GM19351 (cell line): Measurements from ENCODE around the gene HAUS8.
"Not testable (repeated sequence)": the region's sequence is repeated elsewhere in the genome, so short reads cannot be mapped to it uniquely, and the experiment has no call there.

Source experiments
- ATAC-seq: cut with Tn5 transposase; IDR thresholded peaks from one replicate; pipeline ENCODE4 v1.9.1; 2021; ENCODE audit warnings: mild to moderate bottlenecking, moderate library complexity; ENCODE audit not compliant: unreplicated experiment

Gene HAUS8

DNA sequence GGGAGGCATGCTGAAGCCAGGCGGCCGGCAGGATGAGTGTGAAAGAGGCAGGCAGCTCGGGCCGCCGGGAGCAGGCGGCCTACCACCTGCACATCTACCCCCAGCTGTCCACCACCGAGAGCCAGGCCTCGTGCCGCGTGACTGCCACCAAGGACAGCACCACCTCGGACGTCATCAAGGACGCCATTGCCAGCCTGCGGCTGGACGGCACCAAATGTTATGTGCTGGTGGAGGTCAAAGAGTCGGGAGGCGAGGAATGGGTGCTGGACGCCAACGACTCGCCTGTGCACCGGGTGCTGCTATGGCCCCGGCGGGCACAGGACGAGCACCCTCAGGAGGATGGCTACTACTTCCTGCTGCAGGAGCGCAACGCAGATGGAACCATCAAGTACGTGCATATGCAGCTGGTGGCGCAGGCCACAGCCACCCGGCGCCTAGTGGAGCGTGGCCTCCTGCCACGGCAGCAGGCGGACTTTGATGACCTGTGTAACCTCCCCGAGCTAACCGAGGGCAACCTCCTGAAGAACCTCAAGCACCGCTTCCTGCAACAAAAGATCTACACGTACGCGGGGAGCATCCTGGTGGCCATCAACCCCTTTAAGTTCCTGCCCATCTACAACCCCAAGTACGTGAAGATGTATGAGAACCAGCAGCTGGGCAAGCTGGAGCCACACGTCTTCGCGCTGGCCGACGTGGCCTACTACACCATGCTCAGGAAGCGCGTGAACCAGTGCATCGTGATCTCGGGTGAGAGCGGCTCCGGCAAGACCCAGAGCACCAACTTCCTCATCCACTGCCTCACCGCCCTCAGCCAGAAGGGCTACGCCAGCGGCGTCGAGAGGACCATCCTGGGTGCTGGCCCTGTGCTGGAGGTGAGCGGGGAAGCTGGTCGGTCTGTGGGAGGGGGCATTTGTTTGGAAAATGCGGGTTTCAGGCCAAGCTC is 26.7 kb upstream of the HAUS8 start:
- ATAC-seq, result no peak

DNA sequence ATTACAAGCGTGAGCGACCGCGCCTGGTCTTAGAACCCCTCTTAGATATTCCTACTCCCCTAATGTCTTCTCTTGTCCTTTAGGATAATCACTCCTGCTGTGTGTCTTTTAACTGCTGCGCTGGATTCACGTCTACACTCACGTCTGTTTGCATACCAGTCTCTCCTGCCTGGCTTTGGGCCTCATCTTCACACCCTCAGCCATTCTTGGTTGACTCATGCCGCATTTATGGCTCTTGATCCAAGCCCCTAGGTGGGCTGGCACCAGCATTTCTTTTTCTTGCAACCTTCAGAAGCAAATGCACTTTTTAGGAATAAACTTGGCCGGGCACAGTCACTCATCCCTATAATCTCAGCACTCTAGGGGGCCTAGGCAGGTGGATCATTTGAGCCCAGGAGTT is 23.1 kb upstream of the HAUS8 start:
- ATAC-seq, result no peak

DNA sequence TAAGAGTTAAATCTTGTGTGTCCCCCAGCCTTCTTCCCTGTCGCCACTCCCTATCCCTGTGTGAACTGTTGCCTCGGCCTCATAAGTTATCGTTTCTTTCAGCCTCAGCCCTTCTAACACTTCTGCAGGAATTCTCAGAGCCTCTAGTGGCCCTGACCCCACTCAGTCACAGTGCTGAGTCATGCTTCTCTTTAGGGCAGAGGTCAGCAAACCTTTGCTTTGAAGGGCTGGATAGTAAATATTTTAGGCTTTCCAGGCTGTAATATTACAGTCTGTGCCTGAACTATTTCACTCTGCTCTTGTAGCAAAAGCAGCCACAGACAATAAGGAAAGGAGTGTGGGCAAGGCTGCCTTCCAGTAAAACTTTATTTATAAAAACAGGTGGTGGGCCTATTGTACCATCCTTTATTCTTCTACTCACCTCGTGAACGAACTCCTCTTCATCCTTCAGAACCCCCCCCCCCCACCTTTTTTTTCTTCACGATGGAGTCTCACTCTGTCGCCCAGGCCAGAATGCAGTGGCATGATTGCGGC is 22.4 kb upstream of the HAUS8 start:
- ATAC-seq, result no peak

DNA sequence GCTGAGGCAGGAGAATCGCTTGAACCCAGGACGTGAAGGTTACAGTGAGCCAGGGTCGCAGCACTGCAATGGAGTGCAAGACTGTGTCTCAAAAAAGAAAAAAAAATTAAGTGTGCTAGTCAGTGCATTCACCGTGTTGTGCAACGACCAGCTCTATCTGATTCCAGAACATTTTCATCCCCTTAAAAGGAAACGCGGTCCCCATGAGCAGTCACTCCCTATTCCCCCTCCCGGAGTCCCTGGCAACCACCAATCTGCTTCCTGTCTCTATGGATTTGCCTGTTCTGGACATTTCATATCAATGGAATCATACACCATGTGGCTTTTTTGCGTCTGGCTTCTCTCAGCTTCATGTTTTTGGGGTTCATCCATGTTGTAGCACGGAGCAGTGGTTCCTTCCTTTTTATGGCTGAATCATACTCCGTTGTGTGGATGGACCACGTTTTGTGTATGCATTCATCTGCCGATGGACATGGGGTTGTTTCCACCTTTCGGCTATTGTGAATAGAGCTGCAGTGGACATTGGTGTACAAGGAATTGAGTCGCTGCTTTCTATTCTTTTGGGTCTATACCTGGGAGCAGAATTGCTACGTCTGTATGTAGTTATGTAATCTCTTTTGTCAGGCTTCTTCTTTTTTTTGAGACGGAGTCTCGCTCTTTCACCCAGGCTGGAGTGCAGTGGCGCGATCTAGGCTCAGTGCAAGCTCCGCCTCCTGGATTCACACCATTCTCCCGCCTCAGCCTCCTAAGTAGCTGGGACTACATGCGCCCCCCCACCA is 20.1 kb upstream of the HAUS8 start:
- no peak for ATAC-seq

DNA sequence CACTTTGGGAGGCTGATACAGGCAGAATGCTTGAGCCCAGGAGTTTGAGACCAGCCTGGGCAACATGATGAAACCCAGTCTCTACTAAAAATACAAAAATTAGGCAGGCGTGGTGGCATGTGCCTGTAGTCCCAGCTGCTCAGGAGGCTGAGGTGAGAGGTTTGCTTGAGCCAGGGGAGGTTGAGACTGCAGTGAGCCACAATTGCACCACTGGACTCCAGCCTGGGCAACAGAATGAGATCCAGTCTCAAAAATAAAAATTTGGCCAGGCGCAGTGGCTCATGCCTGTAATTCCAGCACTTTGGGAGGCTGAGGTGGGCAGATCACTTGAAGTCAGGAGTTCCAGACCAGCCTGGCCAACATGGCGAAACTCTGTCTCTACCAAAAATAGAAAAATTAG is 19.4 kb upstream of the HAUS8 start:
- not testable (repeated sequence) for ATAC-seq

DNA sequence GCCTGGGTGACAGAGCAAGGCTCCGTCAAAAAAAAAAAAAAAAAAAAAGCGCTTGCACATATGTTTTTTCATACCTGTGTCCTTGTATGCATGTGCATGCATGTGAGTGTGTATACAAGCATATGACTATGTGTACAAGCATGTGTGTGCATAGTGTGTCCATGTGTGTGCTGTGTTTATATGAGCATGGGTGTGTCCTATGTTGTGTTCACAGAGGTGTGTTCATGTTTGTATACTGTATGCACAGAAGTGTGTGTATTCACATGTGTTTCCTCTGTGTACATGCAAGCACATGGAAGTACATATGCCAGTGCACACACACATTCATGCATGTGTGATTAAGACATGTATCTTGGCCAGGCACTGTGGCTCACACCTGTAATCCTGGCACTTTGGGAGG is 17.4 kb upstream of the HAUS8 start:
- ATAC-seq, result no peak

DNA sequence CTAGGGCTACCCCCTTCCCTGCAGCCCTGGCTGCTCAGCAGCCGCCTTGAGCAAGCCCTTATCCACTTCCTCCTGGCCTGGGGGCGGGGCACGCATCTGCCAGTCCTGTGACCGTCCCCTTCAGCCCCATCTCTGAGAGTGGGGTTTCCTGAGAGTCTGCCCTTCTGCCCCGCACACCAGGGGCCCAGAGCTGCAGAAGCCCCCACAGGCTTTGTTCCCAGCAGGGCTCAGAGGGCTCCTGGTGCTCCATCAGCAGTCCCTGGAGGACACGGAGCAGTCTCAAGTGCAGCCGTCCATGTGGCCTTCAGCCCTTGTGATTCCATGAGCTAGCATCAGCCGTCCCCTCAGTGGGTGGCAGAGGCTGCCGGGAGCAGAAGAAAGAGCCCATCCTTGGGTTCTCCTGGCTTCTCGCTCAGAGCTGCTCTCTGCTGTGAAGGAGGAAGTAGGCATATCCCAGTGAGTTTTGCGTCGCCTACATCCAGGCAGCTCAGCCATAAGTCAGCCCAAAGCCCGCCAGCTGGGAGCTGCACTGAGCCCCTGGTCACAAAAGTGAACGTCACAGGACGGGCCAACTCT is 16.6 kb upstream of the HAUS8 start:
- no peak for ATAC-seq

DNA sequence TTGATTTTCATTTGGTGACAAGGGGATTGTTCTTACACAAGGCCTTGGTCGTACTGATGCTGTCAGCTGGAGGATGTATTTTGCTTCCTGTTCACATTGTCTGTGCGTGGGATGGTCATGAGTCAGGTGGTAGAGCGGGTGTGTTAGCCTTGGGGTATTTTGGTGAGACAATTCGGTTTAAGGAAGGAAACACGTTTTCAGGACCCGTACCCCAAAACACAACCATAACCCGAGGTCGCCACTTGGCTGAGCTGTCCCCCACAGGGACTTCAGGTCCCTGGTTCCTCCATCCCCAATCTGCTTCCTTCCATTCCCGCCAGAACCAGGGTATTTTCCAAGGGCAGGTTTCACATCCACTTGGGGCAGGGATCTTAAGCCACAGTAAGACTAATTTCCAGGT is 15.3 kb upstream of the HAUS8 start:
- no peak for ATAC-seq

DNA sequence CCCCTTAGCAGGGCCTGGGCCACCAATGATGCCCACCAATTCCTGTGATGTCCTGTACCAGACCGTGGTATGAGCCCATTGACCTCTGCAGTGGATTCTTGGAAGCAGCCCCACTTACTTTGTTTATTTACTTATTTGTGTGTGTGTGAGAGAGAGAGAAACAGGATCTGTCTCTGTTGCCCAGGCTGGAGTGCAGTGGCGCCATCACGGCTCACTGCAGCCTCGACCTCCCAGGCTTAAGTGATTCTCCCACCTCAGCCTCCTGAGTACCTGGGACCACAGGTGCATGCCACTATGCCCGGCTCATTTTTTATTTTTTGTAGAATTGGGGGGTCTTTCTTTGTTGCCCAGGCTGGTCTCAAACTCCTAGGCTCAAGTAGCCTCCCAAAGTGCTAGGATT is 13.3 kb upstream of the HAUS8 start:
- no peak for ATAC-seq

DNA sequence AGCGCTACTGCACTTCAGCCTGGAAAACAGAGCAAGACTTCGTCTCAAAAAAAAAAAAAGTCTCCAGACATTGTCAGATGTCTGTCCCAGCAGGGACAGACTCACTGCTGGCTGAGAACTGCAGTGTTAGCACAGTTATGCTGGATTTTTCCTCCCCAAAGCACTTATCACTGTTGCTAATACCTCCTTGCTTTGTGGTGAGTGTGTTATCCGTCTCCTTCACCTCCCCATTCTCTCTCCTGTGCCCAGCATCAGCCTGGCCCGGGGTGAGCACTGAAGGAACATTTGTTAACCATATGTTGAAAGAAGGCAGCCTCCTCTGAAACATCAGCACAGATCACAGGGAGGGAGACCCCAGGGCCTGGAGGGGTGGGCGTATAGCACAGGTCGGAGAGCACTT is 11.6 kb upstream of the HAUS8 start:
- ATAC-seq, result no peak

DNA sequence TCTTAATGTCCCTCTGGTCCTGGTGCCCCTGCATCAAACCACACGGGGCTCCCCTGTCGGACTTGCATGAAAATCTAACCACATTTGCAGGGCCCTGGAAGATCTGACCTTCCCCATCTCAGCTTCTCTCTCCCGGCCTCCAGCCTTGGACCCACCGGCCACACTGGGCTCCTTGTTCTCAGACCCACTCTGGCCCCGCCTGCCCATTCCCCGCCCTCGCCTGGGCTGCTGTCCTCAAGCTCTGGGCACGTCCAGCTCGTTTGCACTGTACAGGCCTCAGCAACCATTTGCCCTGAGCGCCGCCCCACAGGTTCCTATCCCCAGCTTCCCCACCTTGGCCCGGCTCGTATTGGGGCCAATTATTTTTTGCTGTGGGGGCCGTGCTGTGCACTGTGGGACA is 10.9 kb upstream of the HAUS8 start:
- no peak for ATAC-seq

DNA sequence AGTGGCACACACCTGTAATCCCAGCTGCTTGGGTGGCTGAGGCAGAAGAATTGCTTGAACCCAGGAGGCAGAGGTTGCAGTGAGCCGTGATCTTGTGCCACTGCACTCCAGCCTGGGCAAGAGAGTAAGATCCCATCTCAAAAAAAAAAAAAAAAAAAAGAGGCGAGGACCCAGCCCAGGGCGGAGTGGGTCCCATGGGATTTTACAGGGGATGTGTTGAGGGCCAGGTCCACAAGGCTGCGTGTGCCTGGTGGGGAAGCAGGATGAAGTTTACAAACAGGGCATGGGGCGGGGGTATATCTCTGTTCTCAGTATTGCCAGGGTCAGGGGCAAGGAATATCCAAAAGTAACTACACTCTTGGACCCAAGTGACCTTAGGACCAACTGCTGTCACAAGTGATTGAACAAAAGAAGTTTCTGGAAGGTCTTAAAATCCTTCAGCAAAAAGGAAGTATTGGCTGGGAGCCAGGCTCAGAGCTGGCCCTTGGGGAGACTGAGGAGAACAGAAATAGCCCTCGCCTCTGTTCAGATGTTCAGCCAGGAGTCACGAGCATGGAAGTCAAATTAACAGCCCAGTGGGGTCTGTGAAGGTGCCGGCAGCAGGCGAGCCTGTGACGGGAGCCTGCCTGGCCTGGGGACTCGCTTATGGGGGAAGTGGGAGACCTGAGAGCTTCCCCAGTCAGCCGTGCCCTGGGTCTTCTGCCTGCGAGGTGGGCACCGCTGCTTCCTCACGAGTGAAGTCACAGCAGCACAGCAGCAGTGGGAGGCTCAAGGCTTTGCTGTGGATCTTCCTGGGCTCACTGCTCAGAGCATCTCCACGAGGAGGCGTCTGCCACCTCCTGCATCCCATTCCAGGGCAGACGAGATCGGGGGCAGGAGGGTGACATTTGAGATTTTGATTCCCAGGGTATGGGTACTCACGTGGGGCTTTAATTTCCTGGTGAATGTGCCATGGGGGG is 6.7 kb upstream of the HAUS8 start:
- no peak for ATAC-seq

DNA sequence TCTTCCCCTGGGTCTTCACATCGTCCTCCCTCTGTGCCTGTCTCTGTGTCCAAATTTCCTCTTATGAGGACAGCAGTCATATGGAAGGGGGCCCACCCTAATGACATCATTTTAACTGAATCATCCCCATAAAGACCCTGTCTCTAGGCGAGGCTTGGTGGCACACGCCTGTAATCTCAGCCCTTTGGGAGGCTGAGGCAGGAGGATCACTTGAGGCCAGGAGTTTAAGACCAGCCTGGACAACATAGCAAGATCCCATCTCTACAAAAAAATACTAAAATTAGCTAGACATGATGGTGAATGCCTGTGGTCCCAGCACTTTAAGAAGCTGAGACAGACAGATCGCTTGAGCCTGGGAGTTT is 5.2 kb upstream of the HAUS8 start:
- no peak for ATAC-seq

DNA sequence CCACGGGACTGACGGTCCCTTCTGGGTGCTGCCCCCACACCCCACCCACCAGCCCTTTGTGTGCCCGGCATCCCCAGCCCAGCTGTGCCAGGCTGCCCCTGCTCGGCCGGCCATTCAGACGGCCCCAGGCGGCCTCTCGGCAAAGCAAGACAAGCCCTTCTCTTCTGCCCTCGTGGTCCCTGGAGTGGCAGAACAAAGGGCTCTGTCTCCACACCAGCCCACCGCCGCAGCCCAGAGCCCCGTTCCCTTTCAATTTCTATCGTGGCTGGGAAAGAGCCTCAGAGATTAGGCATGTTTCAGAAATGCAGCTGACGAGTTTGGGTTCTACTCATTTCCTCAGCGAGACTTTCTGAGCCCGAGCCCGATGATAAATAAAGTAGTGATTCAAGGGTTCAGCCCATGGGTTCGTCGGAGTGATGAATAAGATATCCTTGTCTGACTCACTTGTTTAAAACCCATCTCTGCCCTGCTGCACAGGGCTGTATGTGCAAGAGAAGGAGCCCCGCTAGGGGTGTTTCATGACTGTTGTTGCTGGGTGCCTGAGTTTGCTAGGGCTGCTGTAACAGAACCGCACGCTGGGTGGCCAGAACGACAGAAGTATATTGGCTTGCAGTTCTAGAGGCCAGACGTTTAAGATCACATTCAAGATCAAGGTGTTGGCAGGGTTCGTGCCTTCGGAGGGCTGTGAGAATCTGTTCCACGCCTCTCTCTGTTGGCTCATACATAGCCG is 4.6 kb upstream of the HAUS8 start:
- ATAC-seq, result no peak

DNA sequence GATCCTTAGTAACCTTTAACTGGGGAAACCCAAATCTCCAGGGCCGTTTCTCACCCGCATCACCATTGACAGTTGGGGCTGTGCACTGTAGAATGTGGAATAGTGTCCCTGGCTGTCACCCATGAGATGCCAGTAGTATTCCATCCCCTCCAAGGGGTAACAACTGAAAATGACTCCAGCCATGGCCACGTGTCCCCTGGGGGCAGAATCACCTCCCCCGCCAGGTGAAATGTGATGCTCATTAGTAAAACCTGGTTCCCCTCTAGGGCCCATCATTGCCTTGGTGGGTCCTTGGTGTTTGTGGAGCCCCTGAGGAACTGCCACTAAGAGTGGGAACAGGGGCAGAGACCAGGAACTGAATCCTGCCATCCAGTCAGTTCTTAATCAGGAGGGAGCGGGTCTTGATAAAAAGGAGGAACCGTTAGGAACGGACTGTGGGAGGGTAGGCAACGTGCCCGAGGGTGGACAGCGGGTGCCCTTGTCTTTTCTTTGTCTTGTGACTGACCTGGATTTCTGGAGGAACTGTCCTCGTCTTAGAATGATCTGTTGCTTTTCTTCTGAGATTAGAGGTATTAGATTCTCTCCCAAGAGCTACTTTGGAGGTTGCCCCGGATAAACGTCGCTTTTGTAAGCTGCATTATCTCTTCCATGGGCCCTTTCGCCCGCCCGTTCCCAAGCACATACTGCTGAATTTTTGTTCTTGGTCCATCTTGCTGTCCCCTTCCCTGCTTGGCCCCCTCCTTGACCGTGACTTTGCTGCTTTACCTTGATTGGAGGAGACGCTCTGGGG is 3.9 kb upstream of the HAUS8 start:
- ATAC-seq, result no peak

DNA sequence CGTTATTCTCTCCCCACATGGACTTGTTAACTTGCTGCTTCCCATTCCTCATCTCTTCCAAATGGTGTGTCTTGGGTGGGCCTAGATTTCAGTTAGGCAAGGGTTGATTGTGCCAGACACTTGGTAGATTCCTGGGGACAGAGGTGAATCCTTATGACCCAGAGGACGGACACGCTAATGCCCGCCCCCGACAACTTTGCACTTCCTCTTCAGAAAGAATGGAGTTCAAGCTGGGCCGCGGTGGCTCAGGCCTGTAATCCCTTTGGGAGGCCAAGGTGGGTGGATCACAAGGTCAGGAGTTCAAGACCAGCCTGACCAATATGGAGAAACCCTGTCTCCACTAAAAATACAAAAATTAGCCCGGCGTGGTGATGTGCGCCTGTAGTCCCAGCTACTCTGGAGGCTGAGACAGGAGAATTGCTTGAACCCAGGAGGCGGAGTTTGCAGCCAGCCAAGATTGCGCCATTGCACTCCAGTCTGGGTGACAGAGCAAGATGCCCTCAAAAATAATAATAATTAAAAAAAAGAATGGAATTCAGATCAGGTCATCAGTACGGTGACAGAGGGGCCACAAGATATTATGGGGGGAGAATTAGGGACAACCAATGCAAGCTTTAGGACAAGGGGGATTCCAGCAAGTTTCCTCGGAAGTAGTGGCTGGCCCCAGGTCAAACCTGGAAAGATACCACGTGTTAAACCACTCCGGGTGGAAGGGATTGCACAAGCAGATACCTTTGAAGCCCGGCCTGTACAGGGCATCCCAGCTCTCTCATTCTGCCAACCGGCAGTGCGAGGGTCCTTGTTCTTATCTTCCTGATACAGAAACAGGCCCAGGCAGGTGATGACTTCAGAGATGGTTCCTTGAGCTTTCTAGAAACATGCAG is 3.0 kb upstream of the HAUS8 start:
- ATAC-seq, result no peak

DNA sequence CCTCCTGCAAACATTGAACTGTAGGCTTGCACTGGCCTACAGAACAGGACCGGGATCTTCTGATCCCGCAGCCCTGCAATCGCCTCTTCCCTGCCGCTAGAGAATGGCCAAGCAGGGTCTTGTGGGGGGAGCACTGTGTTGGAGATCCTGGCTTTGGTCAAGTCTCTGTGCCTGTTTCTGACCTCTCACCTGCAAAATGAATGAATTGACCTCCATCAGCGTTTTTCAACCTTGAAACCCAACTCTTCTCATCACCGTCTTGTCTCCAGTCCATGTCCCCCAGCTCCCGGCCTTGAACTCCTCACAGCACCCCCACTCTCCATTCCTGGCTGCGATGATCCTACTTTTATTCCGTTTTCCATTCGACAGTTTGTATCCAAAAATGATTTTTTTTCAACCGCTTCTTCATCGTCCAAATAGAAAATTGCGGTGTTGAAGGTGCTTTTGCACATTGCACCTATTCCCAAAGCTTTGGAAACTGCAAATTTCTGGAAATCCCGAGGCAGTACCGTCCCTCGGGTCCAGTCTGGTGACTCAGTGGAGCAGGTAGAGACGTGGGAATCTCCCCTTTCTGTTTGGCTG is 2.3 kb upstream of the HAUS8 start:
- ATAC-seq, result no peak

DNA sequence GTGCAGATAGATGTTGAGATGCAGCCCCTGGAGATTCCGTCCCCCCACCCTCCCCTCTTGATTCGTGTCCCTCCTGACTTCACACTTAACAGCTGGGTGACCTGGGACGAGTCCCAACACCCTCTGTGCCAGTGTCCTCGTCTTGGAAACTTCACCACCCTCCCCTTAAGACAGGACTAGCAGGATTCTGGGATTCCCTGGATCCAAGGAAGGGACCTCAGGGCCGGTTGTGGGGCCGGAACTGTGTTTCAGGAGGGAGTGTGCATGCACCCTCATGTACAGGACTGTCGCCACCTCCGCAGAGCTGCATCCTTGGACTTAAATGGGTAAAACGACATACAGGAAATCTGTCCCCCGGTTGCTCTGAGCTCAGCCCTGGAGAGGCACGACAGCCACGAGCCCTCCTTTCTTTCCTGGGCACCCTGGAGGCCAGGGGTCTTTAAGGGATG is 1.3 kb upstream of the HAUS8 start:
- ATAC-seq, result no peak
